ENCODE results near the gene IPO4.
"Not testable (repeated sequence)": the region's sequence is repeated elsewhere in the genome, so short reads cannot be mapped to it uniquely, and the experiment has no call there.

IPO4 gene, protein sequence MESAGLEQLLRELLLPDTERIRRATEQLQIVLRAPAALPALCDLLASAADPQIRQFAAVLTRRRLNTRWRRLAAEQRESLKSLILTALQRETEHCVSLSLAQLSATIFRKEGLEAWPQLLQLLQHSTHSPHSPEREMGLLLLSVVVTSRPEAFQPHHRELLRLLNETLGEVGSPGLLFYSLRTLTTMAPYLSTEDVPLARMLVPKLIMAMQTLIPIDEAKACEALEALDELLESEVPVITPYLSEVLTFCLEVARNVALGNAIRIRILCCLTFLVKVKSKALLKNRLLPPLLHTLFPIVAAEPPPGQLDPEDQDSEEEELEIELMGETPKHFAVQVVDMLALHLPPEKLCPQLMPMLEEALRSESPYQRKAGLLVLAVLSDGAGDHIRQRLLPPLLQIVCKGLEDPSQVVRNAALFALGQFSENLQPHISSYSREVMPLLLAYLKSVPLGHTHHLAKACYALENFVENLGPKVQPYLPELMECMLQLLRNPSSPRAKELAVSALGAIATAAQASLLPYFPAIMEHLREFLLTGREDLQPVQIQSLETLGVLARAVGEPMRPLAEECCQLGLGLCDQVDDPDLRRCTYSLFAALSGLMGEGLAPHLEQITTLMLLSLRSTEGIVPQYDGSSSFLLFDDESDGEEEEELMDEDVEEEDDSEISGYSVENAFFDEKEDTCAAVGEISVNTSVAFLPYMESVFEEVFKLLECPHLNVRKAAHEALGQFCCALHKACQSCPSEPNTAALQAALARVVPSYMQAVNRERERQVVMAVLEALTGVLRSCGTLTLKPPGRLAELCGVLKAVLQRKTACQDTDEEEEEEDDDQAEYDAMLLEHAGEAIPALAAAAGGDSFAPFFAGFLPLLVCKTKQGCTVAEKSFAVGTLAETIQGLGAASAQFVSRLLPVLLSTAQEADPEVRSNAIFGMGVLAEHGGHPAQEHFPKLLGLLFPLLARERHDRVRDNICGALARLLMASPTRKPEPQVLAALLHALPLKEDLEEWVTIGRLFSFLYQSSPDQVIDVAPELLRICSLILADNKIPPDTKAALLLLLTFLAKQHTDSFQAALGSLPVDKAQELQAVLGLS

DNA sequence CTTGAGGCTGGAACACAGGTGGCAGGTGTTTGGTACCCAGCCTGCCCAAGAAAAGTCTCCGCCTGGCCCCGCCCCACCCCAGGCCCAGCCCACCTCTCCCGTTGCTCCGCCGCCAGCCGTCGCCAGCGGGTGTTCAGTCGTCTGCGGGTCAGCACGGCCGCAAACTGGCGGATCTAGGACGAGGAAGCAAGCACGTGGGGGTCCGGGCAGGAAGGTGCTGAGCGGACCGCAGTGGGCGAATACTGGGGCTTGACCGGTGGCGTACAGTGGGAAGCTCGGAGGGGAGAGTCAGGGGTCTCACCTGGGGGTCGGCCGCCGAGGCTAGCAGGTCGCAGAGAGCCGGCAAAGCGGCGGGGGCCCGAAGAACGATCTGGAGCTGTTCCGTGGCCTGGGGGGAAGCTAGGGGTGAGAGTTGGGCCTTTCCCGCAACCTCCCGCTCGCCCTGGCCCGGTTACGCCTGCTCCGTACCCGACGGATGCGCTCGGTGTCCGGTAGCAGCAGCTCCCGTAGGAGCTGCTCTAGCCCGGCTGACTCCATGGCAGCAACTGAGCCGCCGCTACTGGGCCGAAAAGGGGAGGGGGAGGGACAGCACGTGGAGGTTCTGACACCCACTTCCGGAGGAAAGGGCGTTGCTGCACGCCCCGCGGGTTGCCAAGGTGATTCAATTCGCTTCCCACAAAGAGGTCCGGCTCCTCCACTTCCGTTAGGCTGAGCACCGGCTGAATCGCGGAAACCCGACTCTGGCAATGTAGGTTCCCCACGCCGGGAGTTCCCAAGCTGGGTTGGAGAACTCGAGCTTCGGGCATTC is at the start of gene IPO4:
TSS of gene IPO4 (minus strand) at position 566 of the 808 bp plus-strand sequence. CDS start at position 537, 29 bp downstream.
- in situ Hi-C loops (cut with MboI; ENCODE audit: low sequenced_read_pairs), result no loop called here

DNA sequence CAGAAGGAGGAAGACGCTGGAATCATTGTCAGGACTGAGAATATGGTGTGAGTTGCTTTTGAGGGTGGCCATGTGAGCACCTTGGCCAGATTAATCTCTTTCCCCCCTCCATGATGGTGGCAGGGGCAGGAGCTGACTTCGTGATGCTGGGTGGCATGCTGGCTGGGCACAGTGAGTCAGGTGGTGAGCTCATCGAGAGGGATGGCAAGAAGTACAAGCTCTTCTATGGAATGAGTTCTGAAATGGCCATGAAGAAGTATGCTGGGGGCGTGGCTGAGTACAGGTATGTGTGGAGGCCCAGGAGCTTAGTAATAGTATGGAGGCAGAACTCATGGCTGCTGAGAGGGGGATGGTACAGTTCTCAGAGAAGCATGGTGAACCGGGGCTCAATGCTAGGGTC is 49.5 kb upstream of the IPO4 start:
- in situ Hi-C loops (cut with MboI; ENCODE audit: low sequenced_read_pairs), result no loop called here

DNA sequence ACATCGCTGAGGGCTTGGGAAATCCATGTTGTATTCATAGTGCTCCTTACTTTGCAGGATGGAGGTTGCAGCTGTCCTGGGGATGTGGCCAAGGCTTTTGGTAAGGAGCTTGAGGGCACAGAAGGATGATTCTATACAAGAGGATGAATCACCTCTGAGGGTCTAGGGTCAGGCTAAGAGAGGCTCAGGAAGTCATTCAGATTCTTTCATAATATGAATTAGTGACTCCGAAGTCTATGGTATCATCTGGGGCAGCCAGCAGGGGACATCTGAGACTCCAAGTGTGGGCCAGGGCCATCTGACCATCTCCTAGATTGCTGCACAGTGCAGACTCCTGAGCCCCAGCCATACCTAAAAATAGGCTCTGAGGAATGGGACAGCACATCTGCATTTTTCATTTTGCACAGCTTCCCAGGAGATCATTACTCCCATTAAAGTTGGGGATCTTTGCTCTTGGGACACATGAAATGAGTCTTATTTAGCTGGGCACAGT is 48.9 kb upstream of the IPO4 start:
- in situ Hi-C loops (cut with MboI; ENCODE audit: low sequenced_read_pairs), result no loop called here

DNA sequence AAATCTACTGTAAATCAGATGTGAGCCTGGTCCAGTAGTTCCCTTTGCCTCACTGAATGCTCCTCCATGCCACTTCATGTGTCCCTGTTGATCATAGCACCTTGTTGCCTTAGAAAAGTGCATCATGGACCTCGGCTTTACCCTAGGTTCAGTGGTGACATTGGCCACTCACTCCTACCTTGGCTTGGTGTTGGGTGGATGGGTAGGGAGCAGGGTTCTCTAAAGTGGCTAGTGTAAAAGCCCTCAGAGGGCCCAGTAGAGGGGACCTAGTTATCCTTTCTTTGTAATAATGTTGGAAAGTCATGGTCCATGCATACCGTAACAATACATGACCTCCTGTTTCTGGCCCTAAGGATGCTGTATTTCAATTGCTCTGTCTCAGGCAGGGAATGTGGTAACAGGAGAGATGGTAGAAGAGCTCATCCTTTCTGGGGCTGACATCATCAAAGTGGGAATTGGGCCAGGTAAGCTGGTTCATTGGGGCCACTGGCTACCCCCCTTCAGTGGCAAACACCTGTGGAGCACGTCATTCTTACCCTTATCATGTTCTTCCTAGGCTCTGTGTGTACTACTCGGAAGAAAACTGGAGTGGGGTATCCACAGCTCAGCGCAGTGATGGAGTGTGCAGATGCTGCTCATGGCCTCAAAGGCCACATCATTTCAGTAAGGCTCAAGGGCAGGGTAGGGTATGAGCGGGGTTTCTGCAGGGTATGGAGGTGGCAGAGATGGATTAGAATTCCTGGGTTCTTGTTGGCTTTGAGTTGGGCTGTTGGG is 48.3 kb upstream of the IPO4 start:
- in situ Hi-C loops (cut with MboI; ENCODE audit: low sequenced_read_pairs), result no loop called here

DNA sequence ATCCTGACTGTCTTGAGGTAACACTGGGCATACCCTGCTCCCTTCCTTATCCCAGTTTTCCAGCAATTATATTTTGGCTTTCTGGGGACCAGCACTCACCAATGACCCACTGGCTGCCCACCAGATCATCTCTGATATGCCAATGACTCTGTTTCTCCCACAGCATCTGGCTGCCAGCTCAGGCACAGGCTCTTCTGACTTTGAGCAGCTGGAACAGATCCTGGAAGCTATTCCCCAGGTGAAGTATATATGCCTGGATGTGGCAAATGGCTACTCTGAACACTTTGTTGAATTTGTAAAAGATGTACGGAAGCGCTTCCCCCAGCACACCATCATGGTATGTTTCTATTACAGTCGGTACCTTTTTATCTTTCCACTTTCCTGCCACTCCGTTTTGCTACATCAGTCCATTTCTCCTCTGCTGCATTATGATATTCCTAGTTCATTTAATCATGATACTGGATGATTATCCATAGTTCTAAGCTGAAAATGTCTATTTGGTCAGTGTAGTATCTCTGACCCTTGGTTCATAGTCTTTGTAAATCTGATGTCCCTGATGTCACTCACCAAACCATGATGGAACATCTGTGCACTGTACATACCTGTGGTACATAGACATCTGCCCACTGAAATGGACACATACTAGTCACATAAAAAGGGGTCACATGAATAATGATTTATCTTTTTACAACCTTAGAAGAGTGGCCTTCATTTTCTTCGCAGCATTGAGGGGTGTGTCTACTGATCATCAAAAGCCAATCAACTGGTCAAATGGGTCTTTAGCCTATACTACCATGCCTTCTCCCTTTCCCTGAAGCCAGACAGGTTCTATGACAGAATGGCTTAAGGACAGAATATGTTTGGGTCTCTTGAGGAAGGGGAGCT is 47.4 kb upstream of the IPO4 start:
- in situ Hi-C loops (cut with MboI; ENCODE audit: low sequenced_read_pairs), result no loop called here

DNA sequence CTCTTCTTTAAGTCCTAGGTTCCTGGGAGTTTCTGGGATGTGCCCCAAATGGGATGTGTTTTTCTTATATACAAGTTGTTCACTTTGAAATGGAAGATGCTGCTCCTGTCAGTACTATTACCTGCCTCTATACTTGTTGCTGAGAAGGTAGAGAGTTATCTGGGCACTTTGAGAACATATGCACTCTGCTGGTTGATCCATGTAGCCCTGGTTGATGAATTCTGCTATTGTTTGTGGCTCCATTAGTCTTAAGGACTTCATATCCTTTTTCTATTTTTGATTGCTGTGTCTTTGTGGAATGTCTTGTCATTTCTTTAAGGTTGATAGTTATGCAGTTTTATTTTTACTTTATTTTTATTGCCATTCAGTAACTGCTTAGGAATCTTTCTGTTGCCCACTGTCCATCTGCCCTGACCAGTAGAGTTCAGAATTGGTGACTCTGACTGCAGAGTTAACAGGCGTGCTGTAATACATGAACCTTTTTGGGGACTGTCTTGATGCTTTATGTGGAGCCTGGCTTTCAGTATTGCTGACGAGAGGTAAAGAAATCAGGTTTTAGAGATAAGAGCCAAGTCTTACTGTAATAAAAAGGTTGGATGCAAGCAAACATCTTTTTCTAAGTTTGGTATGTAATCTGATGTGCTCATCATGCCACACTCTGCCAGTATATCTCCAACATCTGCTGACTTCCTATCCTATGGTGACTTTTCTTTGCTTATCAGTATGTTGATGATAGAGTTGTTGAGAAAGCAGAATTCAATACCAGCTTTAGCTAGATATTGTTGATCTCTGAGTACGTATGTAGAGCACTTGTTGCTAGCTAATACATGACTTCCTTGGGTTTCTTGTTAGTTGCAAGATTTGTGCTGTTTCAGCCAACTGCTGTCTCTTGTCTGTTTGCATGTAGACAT is 45.7 kb upstream of the IPO4 start:
- in situ Hi-C loops (cut with MboI; ENCODE audit: low sequenced_read_pairs), result no loop called here

DNA sequence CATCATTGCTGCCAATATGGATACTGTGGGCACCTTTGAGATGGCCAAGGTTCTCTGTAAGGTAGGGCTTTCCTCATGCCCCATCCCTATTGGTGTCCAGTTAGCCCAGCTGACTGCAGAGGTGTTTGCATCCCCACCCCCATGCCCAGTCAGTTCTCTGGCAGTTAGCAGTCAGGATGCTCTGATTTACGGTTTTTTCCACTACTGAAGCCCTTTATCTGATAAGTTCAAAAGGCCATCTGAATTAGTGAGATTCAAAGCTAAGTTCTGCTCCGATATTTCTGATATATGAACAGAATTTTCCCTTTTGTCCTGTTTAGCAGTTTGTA is 44.9 kb upstream of the IPO4 start:
- in situ Hi-C loops (cut with MboI; ENCODE audit: low sequenced_read_pairs), result no loop called here

DNA sequence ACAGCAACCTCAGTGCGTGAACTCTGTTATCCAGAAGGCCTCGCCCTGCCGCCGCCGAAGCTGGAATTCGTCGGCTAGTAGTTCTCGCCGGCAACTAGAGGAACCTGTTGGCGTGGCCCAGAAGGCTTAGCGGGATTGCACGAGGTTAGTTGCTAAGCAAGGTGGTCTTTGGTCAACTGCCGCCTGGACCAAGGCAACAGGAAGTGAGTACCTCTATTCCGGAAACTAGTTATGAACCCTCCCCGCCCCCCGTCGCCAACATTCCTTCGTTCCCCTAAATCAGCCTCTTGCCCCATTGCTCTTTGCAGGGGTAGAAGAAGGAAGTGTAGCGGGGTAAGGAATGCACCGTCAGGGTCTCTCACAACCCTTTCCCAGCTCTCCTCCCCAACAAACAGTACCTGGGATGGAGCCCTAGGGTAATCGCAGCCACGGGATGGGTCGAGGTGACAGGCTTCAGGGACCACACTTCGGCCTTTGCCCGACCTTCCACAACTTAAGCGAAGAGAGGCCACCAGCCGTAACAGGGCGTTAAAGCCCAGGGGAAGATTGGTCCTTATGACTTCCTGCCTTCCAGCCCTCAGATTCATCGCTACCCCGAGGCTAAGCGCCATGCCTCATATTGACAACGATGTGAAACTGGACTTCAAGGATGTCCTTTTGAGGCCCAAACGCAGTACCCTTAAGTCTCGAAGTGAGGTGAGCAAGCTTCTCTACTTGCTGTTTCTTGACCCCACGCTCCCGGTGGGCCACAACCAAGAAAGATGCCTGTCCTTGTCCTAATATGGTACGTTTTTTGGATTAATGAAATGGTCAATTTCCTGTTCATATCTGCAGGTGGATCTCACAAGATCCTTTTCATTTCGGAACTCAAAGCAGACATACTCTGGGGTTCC is 44.3 kb upstream of the IPO4 start, which contains the start of gene GMPR2:
TSS of gene GMPR2 (plus strand) at position 285 of the 893 bp plus-strand sequence. CDS start at position 610, 325 bp downstream.
- in situ Hi-C loops (cut with MboI; ENCODE audit: low sequenced_read_pairs), result no loop called here

DNA sequence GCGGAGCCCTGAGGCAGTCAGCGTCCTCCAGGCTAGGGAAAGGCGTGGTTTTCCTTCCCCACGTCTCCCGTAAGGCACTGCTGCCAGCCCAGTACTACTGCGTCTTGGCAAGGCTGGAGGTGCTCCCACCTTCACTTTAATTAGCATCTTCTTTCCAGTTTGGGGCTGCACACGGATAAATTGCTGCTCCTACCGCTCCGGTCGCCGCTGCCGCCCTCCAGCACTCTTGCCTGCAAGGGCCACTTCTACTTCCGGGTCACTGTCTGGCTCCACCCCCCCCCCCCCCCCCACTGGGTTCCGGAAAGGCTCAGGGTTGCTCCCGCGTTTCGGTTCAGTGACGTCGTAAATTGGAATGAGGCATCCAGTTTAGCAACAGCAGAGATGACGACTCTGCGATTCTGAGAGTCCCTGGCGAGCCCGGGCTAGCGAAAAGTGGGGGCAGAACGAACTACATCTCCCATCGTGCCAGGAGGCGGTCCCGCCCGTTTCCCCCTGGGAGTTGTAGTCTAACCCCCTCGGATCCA is 43.6 kb upstream of the IPO4 start, which contains the start of gene NEDD8:
TSS of gene NEDD8 (minus strand) at position 247 of the 524 bp plus-strand sequence. CDS start at position 147, 100 bp downstream.
- in situ Hi-C loops (cut with MboI; ENCODE audit: low sequenced_read_pairs), result no loop called here

DNA sequence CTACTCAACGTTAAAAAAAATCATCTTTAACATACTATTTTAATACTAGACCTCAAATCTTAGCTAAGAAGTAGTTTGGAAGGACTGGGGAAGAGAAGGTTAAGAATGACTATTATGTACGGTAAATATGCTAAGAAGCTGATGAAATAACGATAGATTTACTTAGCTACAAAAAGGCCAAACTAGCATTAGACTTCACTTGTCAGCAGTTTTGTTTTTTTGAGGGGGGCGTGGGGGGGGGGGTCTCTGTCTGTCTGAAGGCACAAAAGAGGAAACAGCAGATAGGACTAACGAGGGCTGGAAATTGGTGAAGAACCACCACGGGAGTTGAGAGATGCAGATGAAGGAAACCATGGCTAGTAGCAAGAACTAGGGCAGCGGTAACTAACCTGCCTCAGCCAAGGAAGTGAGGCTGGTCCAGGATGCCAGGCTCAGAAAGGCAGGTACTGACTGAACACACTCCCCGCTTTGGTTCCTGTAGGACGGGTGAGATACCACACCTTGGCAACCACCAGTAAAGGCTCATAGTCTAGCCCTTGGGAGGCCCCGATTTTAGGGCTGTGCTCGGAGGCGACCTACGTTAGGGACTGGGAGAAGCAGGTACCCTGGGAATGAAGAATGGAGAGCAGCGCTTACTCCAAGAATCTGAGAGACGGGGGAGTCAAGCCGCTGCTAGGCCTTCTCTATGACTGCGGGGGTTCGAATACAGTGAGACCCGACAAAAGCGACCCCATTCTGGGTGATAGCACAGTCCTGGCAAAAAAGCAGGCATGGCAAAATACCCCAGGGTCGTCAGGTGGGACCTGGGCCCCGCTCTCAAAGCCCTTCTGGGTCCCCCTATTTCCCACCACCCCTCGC is 42.9 kb upstream of the IPO4 start:
- in situ Hi-C loops (cut with MboI; ENCODE audit: low sequenced_read_pairs), result no loop called here

DNA sequence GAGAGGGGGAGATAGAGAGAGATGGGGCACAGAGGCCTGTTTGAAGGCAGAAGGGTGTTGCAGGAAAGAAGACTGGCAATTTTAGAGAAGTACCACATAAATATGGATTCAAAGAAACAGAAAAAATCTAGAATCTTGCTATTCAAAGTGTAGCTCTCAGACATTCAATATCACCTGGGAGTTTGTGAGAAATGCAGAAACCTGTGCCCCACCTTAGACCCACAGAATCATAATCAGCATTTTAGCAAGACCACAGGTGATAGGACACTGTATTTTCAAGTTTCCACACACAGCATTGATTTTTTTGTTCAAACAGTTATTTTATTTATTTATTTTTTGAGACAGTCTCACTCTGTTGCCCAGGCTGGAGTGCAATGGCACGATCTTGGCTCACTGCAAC is 40.3 kb upstream of the IPO4 start:
- in situ Hi-C loops (cut with MboI; ENCODE audit: low sequenced_read_pairs), result no loop called here

DNA sequence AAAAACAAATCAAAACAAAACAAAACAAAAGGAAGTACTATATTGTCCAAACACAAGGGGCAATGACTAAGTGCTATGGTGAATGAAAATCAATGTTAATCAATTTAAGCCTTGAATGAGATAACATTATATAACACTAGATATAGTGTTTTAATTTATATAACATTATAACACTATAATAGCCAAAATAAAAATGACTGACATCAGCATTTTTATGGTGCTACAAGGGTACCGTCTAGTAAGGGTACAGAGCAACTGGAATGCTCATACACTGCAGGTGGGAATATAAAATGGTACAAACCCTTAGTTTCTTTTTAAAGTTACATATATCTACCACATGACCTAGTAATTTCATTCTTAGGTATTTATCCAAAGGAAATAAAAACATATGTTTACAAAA is 37.9 kb upstream of the IPO4 start:
- in situ Hi-C loops (cut with MboI; ENCODE audit: low sequenced_read_pairs), result no loop called here

DNA sequence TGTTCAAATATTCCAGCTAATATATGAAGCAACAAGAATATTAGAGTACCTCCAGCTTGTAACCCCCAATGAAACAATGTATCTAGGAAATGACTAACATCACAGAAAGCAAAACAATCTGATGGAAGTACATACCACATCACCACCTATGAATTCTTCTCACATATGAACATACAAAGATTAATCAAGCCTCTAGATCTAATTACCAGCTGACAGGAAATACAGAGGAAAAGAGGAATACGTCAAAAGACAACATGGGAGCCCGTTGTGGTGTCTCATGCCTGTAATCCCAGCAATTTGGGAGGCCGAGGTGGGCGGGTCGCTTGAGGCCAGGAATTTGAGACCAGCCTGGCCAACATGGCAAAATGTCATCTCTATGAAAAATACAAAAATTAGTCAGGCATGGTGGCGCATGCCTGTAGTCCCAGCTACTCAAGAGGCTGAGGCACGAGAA is 36.0 kb upstream of the IPO4 start:
- in situ Hi-C loops (cut with MboI; ENCODE audit: low sequenced_read_pairs), result no loop called here

DNA sequence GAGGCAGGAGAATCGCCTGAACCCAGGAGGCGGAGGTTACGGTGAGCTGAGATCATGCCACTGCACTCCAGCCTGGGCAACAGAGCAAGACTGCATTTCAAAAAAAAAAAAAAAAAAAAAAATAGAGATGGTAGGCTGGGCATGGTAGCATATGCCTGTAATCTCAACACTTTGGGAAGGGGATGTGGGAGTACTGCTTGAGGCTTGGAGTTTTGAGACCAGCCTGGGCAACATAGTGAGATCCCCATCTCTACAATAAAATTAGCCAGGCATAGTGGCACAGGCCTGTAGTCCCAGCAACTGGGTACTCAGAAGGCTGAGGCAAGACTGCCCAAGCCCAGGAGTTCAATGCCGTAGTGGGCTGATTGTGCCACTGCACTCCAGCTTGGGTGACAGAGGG is 34.4 kb upstream of the IPO4 start:
- in situ Hi-C loops (cut with MboI; ENCODE audit: low sequenced_read_pairs), result not testable (repeated sequence)

DNA sequence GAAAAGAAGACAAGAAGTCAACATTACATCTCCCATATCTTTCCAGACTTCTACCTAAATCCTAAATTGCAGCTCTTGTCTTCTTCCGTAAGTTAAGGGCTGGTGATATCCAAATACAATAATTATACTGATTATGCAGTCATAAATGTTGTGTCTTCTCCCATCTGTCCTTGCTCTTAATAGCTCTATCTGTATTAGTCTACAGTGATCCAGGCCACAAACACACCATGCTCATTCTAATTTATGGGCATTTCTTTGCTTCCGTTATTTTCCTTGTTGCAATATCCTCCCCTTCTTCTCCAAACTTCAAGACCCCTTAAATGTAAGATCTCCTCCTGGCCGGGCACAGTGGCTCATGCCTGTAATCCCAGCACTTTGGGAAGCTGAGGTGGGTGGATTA is 30.9 kb upstream of the IPO4 start:
- in situ Hi-C loops (cut with MboI; ENCODE audit: low sequenced_read_pairs), result no loop called here

All from hTERT RPE-1 (cell line).